H9 (cell line): ENCODE data around the gene CBLN3. TPM values are rescaled to one million over a fixed set of nuclear protein-coding genes. Genes with fewer than 3 reads are reported as not detected.

Experiments used
- DNase-seq: peaks from one replicate; pipeline ENCODE4 v3.0.0-alpha.2; 2017
- H2AFZ ChIP-seq: one replicate; pipeline ENCODE4 v1.6.1; 2013; ENCODE audit warnings: mild to moderate bottlenecking, low read length, control low read depth, moderate library complexity
- H2AK5ac ChIP-seq: 2 replicates; pipeline ENCODE4 v1.6.1; 2013; ENCODE audit warnings: low read length, control low read depth, mixed read lengths; ENCODE audit not compliant: insufficient read length
- H2BK120ac ChIP-seq: one replicate; pipeline ENCODE4 v1.6.1; 2013; ENCODE audit warnings: low read depth, mild to moderate bottlenecking, low read length, control low read depth, inconsistent platforms; ENCODE audit not compliant: poor library complexity, severe bottlenecking
- H2BK12ac ChIP-seq: 2 replicates; pipeline ENCODE4 v1.6.1; 2013; ENCODE audit warnings: low read length, control low read depth, mixed read lengths, low read depth; ENCODE audit not compliant: insufficient read length
- H2BK15ac ChIP-seq: 2 replicates; pipeline ENCODE4 v1.6.1; 2013; ENCODE audit warnings: low read depth, low read length, control low read depth
- H2BK20ac ChIP-seq: one replicate; pipeline ENCODE4 v1.6.1; 2013; ENCODE audit warnings: low read depth, mild to moderate bottlenecking, low read length, control low read depth, inconsistent platforms; ENCODE audit not compliant: poor library complexity, severe bottlenecking
- H2BK5ac ChIP-seq: 2 replicates; pipeline ENCODE4 v1.6.1; 2013; ENCODE audit warnings: low read length, control low read depth, mixed read lengths; ENCODE audit not compliant: insufficient read length
- H3K14ac ChIP-seq: 2 replicates; pipeline ENCODE4 v1.6.1; 2013; ENCODE audit warnings: low read length, control low read depth; ENCODE audit not compliant: insufficient read depth
- H3K18ac ChIP-seq: 2 replicates; pipeline ENCODE4 v1.6.1; 2013; ENCODE audit warnings: low read depth, mild to moderate bottlenecking, mixed read lengths, low read length, control low read depth; ENCODE audit not compliant: insufficient read length
- H3K23ac ChIP-seq: 2 replicates; pipeline ENCODE4 v1.6.1; 2013; ENCODE audit warnings: low read length, control low read depth, mixed read lengths, low read depth; ENCODE audit not compliant: insufficient read length
- H3K23me2 ChIP-seq: 2 replicates; pipeline ENCODE4 v1.6.1; 2013; ENCODE audit warnings: low read depth, mild to moderate bottlenecking, mixed read lengths, low read length, control low read depth; ENCODE audit not compliant: insufficient read length, poor library complexity, severe bottlenecking
- H3K27ac ChIP-seq: 2 replicates; pipeline ENCODE4 v1.5.1; 2013; ENCODE audit warnings: low read length, control low read depth, mixed read lengths, low read depth; ENCODE audit not compliant: insufficient read length
- H3K27me3 ChIP-seq: 2 replicates; pipeline ENCODE4 v1.6.1; 2013; ENCODE audit warnings: low read length, control low read depth, inconsistent platforms; ENCODE audit not compliant: insufficient read depth
- H3K4ac ChIP-seq: 2 replicates; pipeline ENCODE4 v1.6.1; 2013; ENCODE audit warnings: low read depth, mild to moderate bottlenecking, control low read depth, inconsistent platforms, low read length, moderate library complexity
- H3K4me1 ChIP-seq: 2 replicates; pipeline ENCODE4 v1.6.1; 2013; ENCODE audit warnings: low read length, control low read depth, inconsistent platforms; ENCODE audit not compliant: insufficient read depth
- H3K4me2 ChIP-seq: 2 replicates; pipeline ENCODE4 v1.6.1; 2013; ENCODE audit warnings: low read length, control low read depth, mixed read lengths; ENCODE audit not compliant: insufficient read length, insufficient read depth
- H3K56ac ChIP-seq: 2 replicates; pipeline ENCODE4 v1.6.1; 2013; ENCODE audit warnings: low read depth, mild to moderate bottlenecking, mixed read lengths, low read length, control low read depth; ENCODE audit not compliant: insufficient read length
- H3K79me1 ChIP-seq: 2 replicates; pipeline ENCODE4 v1.6.1; 2013; ENCODE audit warnings: low read depth, mild to moderate bottlenecking, moderate library complexity, low read length, control low read depth, inconsistent platforms; ENCODE audit not compliant: insufficient read depth, poor library complexity, severe bottlenecking
- H3K79me2 ChIP-seq: 2 replicates; pipeline ENCODE4 v1.6.1; 2013; ENCODE audit warnings: low read length, control low read depth, inconsistent platforms; ENCODE audit not compliant: insufficient read depth
- H3K9ac ChIP-seq: 2 replicates; pipeline ENCODE4 v1.6.1; 2013; ENCODE audit warnings: low read length, control low read depth, mixed read lengths; ENCODE audit not compliant: insufficient read length; ENCODE audit errors: extremely low read depth
- H3K9me3 ChIP-seq: one replicate; pipeline ENCODE4 v1.6.1; 2013; ENCODE audit warnings: low read depth, low read length, inconsistent platforms; ENCODE audit not compliant: control insufficient read depth
- H3T11ph ChIP-seq: one replicate; pipeline ENCODE4 v1.6.1; 2013; ENCODE audit warnings: mild to moderate bottlenecking, low read length, control low read depth, inconsistent platforms
- H4K20me1 ChIP-seq: one replicate; pipeline ENCODE4 v1.6.1; 2013; ENCODE audit not compliant: control insufficient read depth, insufficient read length, insufficient read depth
- H4K5ac ChIP-seq: 2 replicates; pipeline ENCODE4 v1.6.1; 2013; ENCODE audit warnings: low read depth, mild to moderate bottlenecking, mixed read lengths, low read length, control low read depth; ENCODE audit not compliant: insufficient read length
- H4K8ac ChIP-seq: replicated peaks from 2 replicates; pipeline ENCODE4 v1.6.1; 2013; ENCODE audit warnings: low read length, control low read depth, mixed read lengths, low read depth; ENCODE audit not compliant: insufficient read length
- H4K91ac ChIP-seq: 2 replicates; pipeline ENCODE4 v1.6.1; 2013; ENCODE audit warnings: low read depth, mild to moderate bottlenecking, moderate library complexity, mixed read lengths, low read length, control low read depth; ENCODE audit not compliant: insufficient read length
- H3K27ac Mint-ChIP-seq, 3 experiments: 2 replicates in 2 of 3; 3 replicates in 1 of 3; pipeline ENCODE4 v1.8.0; 2020 to 2021; ENCODE audit warnings: mixed read lengths in 3 of 3, mild to moderate bottlenecking in 1 of 3, moderate library complexity in 1 of 3
- H3K27me3 Mint-ChIP-seq: 2 replicates; pipeline ENCODE4 v1.8.0; 2021; ENCODE audit warnings: low read depth, mild to moderate bottlenecking, moderate library complexity, mixed read lengths
- H3K36me3 Mint-ChIP-seq, 3 experiments: 2 replicates in 2 of 3; 3 replicates in 1 of 3; pipeline ENCODE4 v1.8.0; 2020 to 2021; ENCODE audit warnings: low read depth in 3 of 3, mixed read lengths in 3 of 3; ENCODE audit not compliant: insufficient read depth in 1 of 3
- H3K4me1 Mint-ChIP-seq, 2 experiments: 2 replicates each; pipeline ENCODE4 v1.8.0; 2020; ENCODE audit warnings: mixed read lengths in 2 of 2
- H3K4me3 Mint-ChIP-seq, 2 experiments: 2 replicates in 1 of 2; 3 replicates in 1 of 2; pipeline ENCODE4 v1.8.0; 2020 to 2021; ENCODE audit warnings: mild to moderate bottlenecking in 2 of 2, mixed read lengths in 2 of 2, moderate library complexity in 1 of 2
- H3K9me3 Mint-ChIP-seq, 2 experiments: 2 replicates in 1 of 2; 3 replicates in 1 of 2; pipeline ENCODE4 v1.8.0; 2020; ENCODE audit warnings: mild to moderate bottlenecking in 2 of 2, mixed read lengths in 2 of 2, moderate library complexity in 1 of 2
- WGBS: extraction: QIAGEN DNeasy Blood & Tissue Kit; methylation state at CpG from one replicate; pipeline ENCODE4 v1.1.7; 2013; ENCODE audit warnings: missing lambda C conversion rate, low lambda C conversion rate, mixed read lengths; ENCODE audit not compliant: insufficient read length; ENCODE audit errors: extremely low coverage; 5-methylcytosine and 5-hydroxymethylcytosine counted together
- total RNA-seq: library from RNA; stranded (reverse); gene quantifications from 2 replicates; pipeline ENCODE4 v1.2.1, GENCODE V29; 2021
- TF ChIP-seq, protein P1 (sequence below): fragments of 200-600 bp; sonication (generic); conservative IDR thresholded peaks from 3 replicates; pipeline ENCODE4 v1.8.0; 2021; ENCODE audit warnings: antibody characterized with exemption, mild to moderate bottlenecking

CBLN3 gene
- total RNA-seq, 1 experiment from 2014 or later: 0.39 TPM

DNA sequence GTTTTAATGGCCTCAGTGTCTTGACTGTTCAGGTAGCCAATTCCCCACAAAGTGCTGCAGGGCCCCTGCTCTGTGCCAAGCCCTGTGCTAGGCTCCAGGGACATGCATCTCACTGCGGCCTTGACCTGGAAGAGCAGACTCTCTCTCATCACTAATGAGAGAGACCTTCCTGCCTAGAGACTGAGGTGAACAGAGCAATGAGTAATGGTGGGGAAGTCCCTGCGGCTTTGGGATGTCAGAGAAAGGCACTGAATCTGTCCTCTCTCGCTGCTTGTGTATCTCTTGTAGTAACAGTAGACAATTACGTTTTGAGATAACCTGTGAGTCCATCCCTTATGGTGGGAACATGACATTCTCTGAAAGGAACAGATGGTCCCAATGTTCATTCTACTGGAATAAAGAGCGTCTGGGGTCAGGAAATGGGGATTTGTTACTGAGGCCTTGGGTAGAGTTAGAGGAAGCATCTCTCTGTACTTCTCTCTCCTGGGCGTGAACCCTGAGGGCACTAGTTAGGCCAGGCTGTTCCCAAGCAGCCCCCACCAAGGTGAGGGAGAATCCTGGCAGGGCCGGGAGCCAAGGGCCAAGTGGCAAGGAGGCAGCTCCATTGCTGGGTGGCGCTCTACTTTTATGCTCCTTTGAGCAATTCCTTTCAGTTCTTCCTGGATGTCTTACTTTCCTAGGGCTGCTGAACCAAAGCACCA is 48.0 kb downstream of the CBLN3 start:
- H3K4me1 Mint-ChIP-seq: peaks cover 25 to 34% of the 10 kb centered on the region in 2 experiments
- peaks cover 0 to 1% (median 0%) of the 10 kb centered on the region in 3 experiments; a peak in 4 of 7 replicates for H3K36me3 Mint-ChIP-seq
- no peak overlapping the region for H2BK15ac ChIP-seq
- H3K79me2 ChIP-seq: no peaks in the 10 kb centered on the region; the same call in 1 of the 2 replicates
- H2AK5ac ChIP-seq: no peak overlapping the region
- DNase-seq: no peak
- H2BK20ac ChIP-seq: no peak overlapping the region
- TF ChIP-seq, protein P1, sequence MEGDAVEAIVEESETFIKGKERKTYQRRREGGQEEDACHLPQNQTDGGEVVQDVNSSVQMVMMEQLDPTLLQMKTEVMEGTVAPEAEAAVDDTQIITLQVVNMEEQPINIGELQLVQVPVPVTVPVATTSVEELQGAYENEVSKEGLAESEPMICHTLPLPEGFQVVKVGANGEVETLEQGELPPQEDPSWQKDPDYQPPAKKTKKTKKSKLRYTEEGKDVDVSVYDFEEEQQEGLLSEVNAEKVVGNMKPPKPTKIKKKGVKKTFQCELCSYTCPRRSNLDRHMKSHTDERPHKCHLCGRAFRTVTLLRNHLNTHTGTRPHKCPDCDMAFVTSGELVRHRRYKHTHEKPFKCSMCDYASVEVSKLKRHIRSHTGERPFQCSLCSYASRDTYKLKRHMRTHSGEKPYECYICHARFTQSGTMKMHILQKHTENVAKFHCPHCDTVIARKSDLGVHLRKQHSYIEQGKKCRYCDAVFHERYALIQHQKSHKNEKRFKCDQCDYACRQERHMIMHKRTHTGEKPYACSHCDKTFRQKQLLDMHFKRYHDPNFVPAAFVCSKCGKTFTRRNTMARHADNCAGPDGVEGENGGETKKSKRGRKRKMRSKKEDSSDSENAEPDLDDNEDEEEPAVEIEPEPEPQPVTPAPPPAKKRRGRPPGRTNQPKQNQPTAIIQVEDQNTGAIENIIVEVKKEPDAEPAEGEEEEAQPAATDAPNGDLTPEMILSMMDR: no peak
- no peaks in the 10 kb centered on the region for H3K9me3 Mint-ChIP-seq
- H2BK12ac ChIP-seq: no peak overlapping the region
- no peaks in the 10 kb centered on the region for H3K9me3 ChIP-seq
- H3K9ac ChIP-seq: no peak overlapping the region
- no peak overlapping the region for H3K27ac Mint-ChIP-seq
- WGBS: no CpG with 5 or more reads among the region's 8 CpGs
- H3T11ph ChIP-seq: no peak overlapping the region
- no peak overlapping the region for H4K8ac ChIP-seq
- H3K27me3 ChIP-seq: no peaks in the 10 kb centered on the region
- H2AFZ ChIP-seq: no peak overlapping the region
- H2BK5ac ChIP-seq: no peak overlapping the region
- H3K4me1 ChIP-seq: peaks cover 3% of the 10 kb centered on the region
- no peak overlapping the region for H2BK120ac ChIP-seq
- H3K79me1 ChIP-seq: no peaks in the 10 kb centered on the region
- no peak overlapping the region for H3K14ac ChIP-seq
- H4K20me1 ChIP-seq: no peaks in the 10 kb centered on the region
- H3K23ac ChIP-seq: no peak overlapping the region
- no peak overlapping the region for H4K5ac ChIP-seq
- no peak overlapping the region for H3K4ac ChIP-seq
- no peaks in the 10 kb centered on the region; the same call in none of the 2 replicates for H3K27me3 Mint-ChIP-seq
- H3K4me2 ChIP-seq: no peak overlapping the region
- H3K56ac ChIP-seq: no peak overlapping the region
- no peak overlapping the region for H4K91ac ChIP-seq
- H3K23me2 ChIP-seq: no peaks in the 10 kb centered on the region
- H3K27ac ChIP-seq: no peak overlapping the region
- no peak overlapping the region for H3K4me3 Mint-ChIP-seq
- no peak overlapping the region for H3K18ac ChIP-seq
